AG04450 (cell line): Measurements from ENCODE around the gene BBLN. TPM values are rescaled to one million over a fixed set of nuclear protein-coding genes. Genes with fewer than 3 reads are reported as not detected.
"Not testable (repeated sequence)": the region's sequence is repeated elsewhere in the genome, so short reads cannot be mapped to it uniquely, and the experiment has no call there.

Source experiments
- CTCF ChIA-PET: fragments of 300-600, 350-600 bp; formaldehyde crosslinking; extraction: SDS; loops from one replicate; lab custom pipeline; 2022; ENCODE audit warnings: antibody characterized with exemption, inconsistent platforms; lab: Charles Lee
- POLR2A ChIA-PET: fragments of 350-600 bp; formaldehyde crosslinking; extraction: SDS; loops from one replicate; lab custom pipeline; 2021; ENCODE audit warnings: antibody characterized with exemption, inconsistent platforms; lab: Yijun Ruan, JAX
- DNase-seq: peaks from one replicate; pipeline ENCODE4 v3.0.0-alpha.2; 2011; ENCODE audit warnings: low read depth, low spot score
- H3K27ac ChIP-seq: one replicate; pipeline ENCODE4 v1.5.1; 2012; ENCODE audit warnings: low read depth, low read length, control low read depth
- H3K27me3 ChIP-seq: one replicate; pipeline ENCODE4 v1.6.0; 2012; ENCODE audit warnings: low read length; ENCODE audit not compliant: control insufficient read depth, insufficient read depth
- H3K4me3 ChIP-seq: 2 replicates; pipeline ENCODE4 v1.5.1; 2011; ENCODE audit warnings: mild to moderate bottlenecking, low read depth, low read length, control low read depth
- H3K9me3 ChIP-seq: 2 replicates; pipeline ENCODE4 v1.5.1; 2012; ENCODE audit warnings: low read length; ENCODE audit not compliant: control insufficient read depth, insufficient read depth
- CTCF ChIP-seq: IDR thresholded peaks from 2 replicates; pipeline ENCODE4 v1.5.1; 2011; ENCODE audit warnings: low read depth, low read length, control low read depth, inconsistent platforms
- polyA plus RNA-seq: library from polyadenylated mRNA; depleted of rRNA; stranded (reverse); fragments of >200 nt; gene quantifications from 2 replicates; pipeline ENCODE4 v1.2.3, GENCODE V29; 2011

BBLN gene
- polyA plus RNA-seq, 1 experiment = 48.1 TPM

DNA sequence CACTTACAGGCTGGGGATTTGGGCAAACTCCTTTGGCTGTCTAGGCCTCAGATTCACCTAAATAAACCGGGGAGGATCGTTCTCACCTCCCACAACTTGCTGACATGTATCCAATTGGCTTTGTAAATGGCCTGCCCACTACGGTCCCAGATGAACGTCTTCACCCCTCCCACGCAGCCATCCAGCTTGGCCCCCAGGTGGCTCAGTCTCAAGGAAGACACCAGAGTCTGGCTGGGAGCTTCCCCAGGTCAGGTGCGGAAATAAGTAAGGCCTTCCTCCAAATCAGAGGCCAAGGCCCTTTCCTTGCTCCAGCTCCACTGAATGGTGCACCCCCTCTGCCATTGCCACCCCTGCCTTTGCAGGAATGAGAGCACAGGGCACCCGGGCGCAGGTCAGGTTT lies 19.9 kb downstream of the BBLN start:
- H3K9me3 ChIP-seq = peaks cover 10% of the 10 kb centered on the region
- ChIA-PET CTCF (no interaction called here), POLR2A (interaction anchor here (0.5 kb wide), 1 partner anchor 14 kb away, joined by 5 read pairs; no protein-coding TSS in a partner anchor)
- H3K27me3 ChIP-seq = no peaks in the 10 kb centered on the region
- H3K4me3 ChIP-seq = no peak overlapping the region
- H3K27ac ChIP-seq = no peak overlapping the region
- DNase-seq = no peak
- no peak for TF ChIP-seq CTCF

GRCh38 chr9:128180447-128180846 lies 20.4 kb downstream of the BBLN start:
- no peak overlapping the region for H3K4me3 ChIP-seq
- H3K9me3 ChIP-seq = peaks cover 10% of the 10 kb centered on the region
- DNase-seq = no peak
- no peak overlapping the region for H3K27ac ChIP-seq
- H3K27me3 ChIP-seq = no peaks in the 10 kb centered on the region
- POLR2A ChIA-PET = no interaction called here
- no peak for TF ChIP-seq CTCF
- CTCF ChIA-PET = no interaction called here

- DNase-seq, H3K27ac ChIP-seq, POLR2A ChIA-PET, CTCF ChIA-PET, H3K27me3 ChIP-seq, H3K9me3 ChIP-seq, H3K4me3 ChIP-seq: not testable (repeated sequence)
- TF ChIP-seq CTCF = peak; percentile 44
These were observed 21.4 kb downstream of the BBLN start for GRCh38 chr9:128181480-128181879.

DNA sequence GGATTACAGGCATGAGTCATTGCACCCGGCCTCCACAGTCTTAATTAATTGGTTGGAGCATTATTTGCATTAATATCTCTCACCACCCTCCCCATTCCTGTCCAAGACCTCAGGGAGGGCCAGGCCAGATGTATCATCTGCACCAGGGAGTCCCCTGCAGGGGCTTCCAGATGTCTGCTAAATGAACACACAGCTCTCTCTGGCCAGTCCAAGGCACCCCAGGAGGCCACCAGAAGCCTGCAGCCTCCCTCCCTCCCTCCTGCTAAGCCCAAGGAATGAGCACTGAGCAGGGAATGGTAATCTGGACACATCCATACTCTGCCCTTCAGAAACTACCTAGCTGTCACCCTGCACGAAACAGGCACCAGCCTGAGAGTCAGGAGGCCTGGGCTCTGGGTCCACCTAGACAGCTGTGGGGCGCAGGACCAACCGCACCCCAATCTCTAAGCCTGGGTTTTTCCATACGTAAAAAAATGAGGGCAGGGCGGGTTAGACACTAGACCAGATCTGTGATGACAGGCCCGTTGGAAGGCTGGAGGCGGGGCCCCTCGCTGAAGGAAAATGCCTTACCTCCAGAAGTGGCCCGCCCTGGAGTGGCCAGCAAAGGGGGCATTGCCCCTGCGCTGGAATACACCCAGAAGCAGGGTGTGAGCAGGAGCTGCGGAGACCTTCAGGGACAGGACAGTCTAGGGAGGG lies 23.0 kb downstream of the BBLN start:
- CTCF ChIA-PET = interaction anchor here (0.6 to 1.5 kb wide), 8 partner anchors 8 to 104 kb away, joined by 3 to 8 read pairs (median 4); partner anchors contain the start of gene DNM1
- DNase-seq = no peak

More for the DNA sequence above, 23.0 kb downstream of the BBLN start:
- TF ChIP-seq CTCF = no peak
- H3K27ac ChIP-seq = no peak overlapping the region
- no peak overlapping the region for H3K4me3 ChIP-seq
- peaks cover 10% of the 10 kb centered on the region for H3K9me3 ChIP-seq
- POLR2A ChIA-PET = no interaction called here
- no peaks in the 10 kb centered on the region for H3K27me3 ChIP-seq
